NCI-H2029 treated with DMSO at 0.1 percent for 48 hours (cell line): Measurements from ENCODE around the gene TMEM271.
"Not testable (repeated sequence)": the region's sequence is repeated elsewhere in the genome, so short reads cannot be mapped to it uniquely, and the experiment has no call there.

Experiments
- DNase-seq: peaks from one replicate; lab custom pipeline; 2025; lab: John Stamatoyannopoulos, UW

TMEM271 gene

GRCh38 chr4:578451-579443 is 2.7 kb upstream of the TMEM271 start:
- no peak for DNase-seq

GRCh38 chr4:577499-578450 is 1.7 kb upstream of the TMEM271 start:
- no peak for DNase-seq

GRCh38 chr4:576991-577498 is 950 bp upstream of the TMEM271 start:
- DNase-seq: no peak

GRCh38 chr4:575281-576141 is 584 bp downstream of the TMEM271 start:
- no peak for DNase-seq

GRCh38 chr4:574346-575161 is 1.5 kb downstream of the TMEM271 start:
- no peak for DNase-seq

- no peak for DNase-seq
Measured at GRCh38 chr4:573122-573892, 2.8 kb downstream of the TMEM271 start.

- DNase-seq: no peak
Measured at GRCh38 chr4:572594-572993, 3.5 kb downstream of the TMEM271 start.

- no peak for DNase-seq
Measured at GRCh38 chr4:571838-572572, 4.1 kb downstream of the TMEM271 start.

GRCh38 chr4:570754-571153 is 5.3 kb downstream of the TMEM271 start:
- no peak for DNase-seq

GRCh38 chr4:569958-570667 is 6.0 kb downstream of the TMEM271 start:
- DNase-seq: no peak

- no peak for DNase-seq
Measured at GRCh38 chr4:568962-569361, 7.1 kb downstream of the TMEM271 start.

- DNase-seq: no peak
Measured at GRCh38 chr4:568351-568652, 7.8 kb downstream of the TMEM271 start.

- no peak for DNase-seq
Measured at GRCh38 chr4:567457-568350, 8.4 kb downstream of the TMEM271 start.

- no peak for DNase-seq
Measured at GRCh38 chr4:566508-567295, 9.4 kb downstream of the TMEM271 start.

GRCh38 chr4:566035-566434 is 10.1 kb downstream of the TMEM271 start:
- DNase-seq: no peak

GRCh38 chr4:565614-566013 is 10.5 kb downstream of the TMEM271 start:
- DNase-seq: not testable (repeated sequence)

- not testable (repeated sequence) for DNase-seq
Measured at GRCh38 chr4:562458-562857, 13.6 kb downstream of the TMEM271 start.
